Activated T-cell treated with anti-CD3 and anti-CD28 coated beads, Interleukin-2, amount 50 U/mL, for 4 hours (primary cell): ENCODE measurements around the gene ATOH8. TPM values are rescaled to one million over a fixed set of nuclear protein-coding genes. Genes with fewer than 3 reads are reported as not detected.
A peak's percentile ranks its signal among the peaks of the same experiment; 100 is the strongest.

ENCODE experiments used
- ATAC-seq, 2 donors: fragments of 200-7000 bp; cut with Tn5 transposase; one replicate each; pipeline ENCODE4 v1.10.0; 2021
- DNase-seq: peaks from one replicate; pipeline ENCODE4 v3.0.0-alpha.2; 2020
- H3K27me3 Mint-ChIP-seq: one replicate; pipeline ENCODE4 v1.8.0; 2021; ENCODE audit warnings: low read depth, mixed read lengths
- H3K36me3 Mint-ChIP-seq: one replicate; pipeline ENCODE4 v1.8.0; 2022; ENCODE audit warnings: mixed read lengths; ENCODE audit not compliant: insufficient read depth
- H3K4me1 Mint-ChIP-seq: one replicate; pipeline ENCODE4 v1.8.0; 2021; ENCODE audit warnings: low read depth, mixed read lengths
- H3K4me3 Mint-ChIP-seq: one replicate; pipeline ENCODE4 v1.8.0; 2021; ENCODE audit warnings: mild to moderate bottlenecking, moderate library complexity, mixed read lengths
- H3K9me3 Mint-ChIP-seq: one replicate; pipeline ENCODE4 v1.8.0; 2021; ENCODE audit warnings: mixed read lengths
- total RNA-seq, 3 donors: library from RNA; stranded (reverse); gene quantifications; one replicate each; pipeline ENCODE4 v1.2.1, GENCODE V29; 2021

ATOH8 gene
- total RNA-seq, 3 donors from 2014 or later, result not detected

DNA sequence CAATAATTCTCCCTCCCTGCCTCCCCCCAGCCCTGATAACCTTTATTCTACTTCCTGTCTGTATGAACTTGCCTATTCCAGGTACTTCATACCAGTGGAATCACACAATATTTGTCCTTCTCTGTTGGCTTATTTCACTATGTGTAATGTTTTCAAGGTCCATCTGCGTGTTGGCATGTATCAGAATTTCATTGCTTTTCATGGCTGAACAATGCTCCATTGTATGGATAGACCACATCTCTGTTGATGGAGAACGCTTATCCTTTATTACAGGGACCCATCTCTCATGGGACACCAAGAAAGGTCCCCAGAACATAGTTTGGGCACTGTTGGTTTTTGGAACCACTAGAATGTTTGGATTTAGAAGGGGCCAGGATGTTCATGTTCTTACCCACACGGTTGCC is 40.2 kb downstream of the ATOH8 start:
- Mint-ChIP-seq H3K4me3 (no peak overlapping the region), H3K9me3 (no peaks in the 10 kb centered on the region), H3K36me3 (no peaks in the 10 kb centered on the region), H3K27me3 (peaks cover 14% of the 10 kb centered on the region), H3K4me1 (no peaks in the 10 kb centered on the region)
- ATAC-seq (no peak), DNase-seq (no peak)

DNA sequence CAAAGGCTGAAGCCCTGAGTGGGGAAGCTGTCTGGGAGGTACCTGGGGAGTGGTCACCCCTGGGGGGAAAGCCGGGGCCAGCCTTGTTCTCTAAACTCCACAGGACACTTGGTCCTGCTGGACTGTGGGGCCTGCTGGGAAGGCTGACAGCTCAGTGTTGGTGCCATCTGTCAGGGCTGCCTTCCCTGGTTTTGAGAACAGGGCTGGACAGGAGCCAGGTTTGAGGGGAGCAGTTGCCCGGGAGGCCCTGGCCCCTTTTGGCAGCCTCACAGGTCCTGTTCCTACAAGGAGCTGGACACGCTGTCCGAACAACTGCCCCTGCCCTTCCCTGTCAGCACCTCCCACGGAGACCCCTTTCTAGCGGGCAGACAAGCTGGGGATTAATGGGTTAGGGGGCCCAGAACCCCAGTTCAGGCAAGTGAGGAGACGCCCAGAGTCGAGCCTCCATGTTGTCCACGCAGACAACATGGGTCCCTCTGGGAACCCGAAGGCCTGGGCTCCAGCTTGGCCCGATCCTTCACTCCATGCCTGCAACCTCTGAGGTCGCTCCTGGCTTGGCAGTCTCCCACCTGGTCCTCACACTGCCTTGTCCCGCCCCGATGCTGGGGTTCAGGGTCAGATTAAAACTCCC is 40.8 kb downstream of the ATOH8 start:
- Mint-ChIP-seq H3K4me1 (no peaks in the 10 kb centered on the region), H3K9me3 (no peaks in the 10 kb centered on the region), H3K36me3 (no peaks in the 10 kb centered on the region), H3K4me3 (no peak overlapping the region), H3K27me3 (peaks cover 17% of the 10 kb centered on the region)
- ATAC-seq (no peak), DNase-seq (no peak)

DNA sequence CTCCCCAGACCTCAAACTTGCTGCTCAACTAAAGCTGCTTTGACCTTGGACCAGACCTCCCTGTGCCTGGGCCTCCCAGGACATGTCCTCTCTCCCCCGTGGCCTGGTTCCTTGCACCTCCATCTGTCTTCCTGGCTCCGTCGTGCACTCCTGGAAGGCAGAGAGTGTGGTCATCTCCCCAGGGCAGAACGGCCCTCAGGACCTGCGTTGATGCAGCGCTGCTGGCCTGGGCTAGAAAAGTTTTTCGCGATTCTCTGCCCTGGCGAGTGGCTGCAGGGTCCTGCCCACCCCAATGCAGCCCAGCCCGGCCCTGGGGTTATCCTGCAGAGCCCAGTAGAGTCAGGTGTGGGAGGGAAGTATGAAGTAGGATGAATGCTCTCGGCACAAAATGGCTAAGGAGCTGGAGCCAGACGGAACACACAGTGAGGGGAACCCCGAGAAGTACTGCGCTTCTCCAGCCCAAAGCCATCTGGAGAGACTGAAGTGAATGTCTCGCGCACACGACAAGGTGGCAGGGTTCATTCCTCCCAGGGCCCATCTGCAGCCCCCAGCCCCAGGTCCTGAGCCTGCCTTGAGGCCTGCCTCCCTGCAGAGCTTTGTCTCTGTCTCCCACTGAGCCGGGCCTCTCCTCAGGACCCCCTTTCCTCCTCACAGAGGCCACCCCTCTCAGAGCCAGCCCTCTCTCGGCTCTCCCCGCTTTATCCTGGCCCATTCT is 41.7 kb downstream of the ATOH8 start:
- peaks cover 21% of the 10 kb centered on the region for H3K27me3 Mint-ChIP-seq

DNA sequence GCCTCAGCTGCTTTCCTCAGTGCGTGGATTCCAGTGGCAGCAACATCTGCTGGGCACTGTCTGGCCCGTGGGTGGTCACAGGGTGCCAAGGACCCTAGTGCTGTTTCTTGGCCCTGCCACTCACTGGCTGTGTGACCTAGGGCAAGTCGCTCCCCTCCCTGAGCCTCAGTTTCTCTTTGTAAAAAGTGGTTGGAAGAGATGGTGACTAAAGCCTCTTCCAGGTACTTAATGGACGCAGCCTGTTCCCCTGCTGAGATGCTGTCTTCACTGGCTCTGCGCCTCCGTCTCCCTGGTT is 42.2 kb downstream of the ATOH8 start:
- Mint-ChIP-seq H3K4me1 (no peaks in the 10 kb centered on the region), H3K36me3 (no peaks in the 10 kb centered on the region), H3K9me3 (peaks cover 2% of the 10 kb centered on the region), H3K27me3 (peaks cover 19% of the 10 kb centered on the region), H3K4me3 (no peak overlapping the region)
- ATAC-seq (no peak), DNase-seq (no peak)

More for the DNA sequence above, 41.7 kb downstream of the ATOH8 start:
- no peak overlapping the region for H3K4me3 Mint-ChIP-seq
- no peak for DNase-seq
- H3K4me1 Mint-ChIP-seq, result no peaks in the 10 kb centered on the region
- no peaks in the 10 kb centered on the region for H3K36me3 Mint-ChIP-seq
- no peak for ATAC-seq
- no peaks in the 10 kb centered on the region for H3K9me3 Mint-ChIP-seq

DNA sequence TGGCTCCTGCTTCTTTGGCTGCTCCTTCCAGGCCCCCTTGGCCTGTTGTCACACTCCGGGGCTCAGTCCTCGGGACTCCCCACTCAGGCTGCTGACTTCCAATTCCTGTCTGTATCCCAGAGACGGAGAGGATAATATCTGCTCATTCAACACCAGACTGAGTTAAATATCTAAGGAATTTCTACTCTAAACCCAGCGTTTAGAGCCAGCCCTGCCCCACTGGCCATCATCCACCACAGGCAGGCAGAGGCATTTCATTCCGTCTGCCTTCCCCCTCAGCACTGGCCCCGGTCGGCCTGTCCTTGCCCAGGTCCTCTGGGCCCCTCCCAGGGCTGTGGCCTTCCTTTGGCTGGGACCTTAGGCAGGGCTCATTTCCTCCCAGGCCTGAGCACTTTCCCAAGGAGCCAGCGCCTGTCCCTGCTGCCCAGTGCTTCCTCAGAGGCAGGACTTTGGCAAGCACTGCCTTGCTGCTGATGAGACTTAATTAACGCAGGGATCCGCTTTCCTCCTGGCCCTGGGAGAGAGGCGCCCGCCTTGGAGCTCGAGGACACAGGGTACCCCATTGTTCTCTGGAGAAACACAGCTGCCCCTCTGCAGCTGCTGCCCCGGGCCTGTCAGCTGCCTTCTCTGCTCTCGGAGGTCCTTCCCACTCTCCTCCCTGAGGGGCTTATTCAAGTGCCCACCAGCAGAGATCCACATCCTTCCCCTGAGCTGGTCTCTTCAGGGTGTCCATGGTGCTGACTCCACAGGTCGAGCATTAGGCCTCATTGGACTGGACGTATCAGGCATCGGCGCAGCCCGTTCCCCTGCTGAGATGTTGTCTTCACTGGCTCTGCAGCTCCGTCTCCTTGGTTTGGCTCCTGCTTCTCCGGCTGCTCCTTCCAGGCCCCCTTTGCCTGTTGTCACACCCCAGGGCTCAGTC is 42.8 kb downstream of the ATOH8 start:
- DNase-seq (no peak), ATAC-seq (no peak)
- no peak overlapping the region for H3K4me3 Mint-ChIP-seq
- peaks cover 5% of the 10 kb centered on the region for H3K9me3 Mint-ChIP-seq
- H3K4me1 Mint-ChIP-seq, result no peaks in the 10 kb centered on the region
- peaks cover 19% of the 10 kb centered on the region for H3K27me3 Mint-ChIP-seq
- no peaks in the 10 kb centered on the region for H3K36me3 Mint-ChIP-seq

DNA sequence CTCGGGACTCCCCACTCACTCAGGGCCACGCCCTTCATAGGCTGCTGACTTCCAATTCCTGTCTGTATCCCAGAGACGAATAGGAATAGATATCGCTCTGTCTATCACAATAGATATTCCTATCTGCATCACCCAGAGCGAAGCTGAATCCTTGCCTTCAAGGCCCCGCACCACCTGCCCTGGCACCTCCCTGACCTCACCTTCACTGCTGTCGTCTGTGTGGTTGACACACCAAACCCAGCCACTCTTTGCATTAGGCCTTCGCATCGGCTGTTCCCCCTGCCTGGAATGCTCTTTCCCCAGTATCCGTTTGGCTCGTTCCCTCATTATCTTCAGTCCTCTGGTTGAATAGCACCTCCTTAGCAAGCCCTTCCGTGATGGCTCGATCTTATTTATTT is 43.5 kb downstream of the ATOH8 start:
- DNase-seq, result no peak
- ATAC-seq, result no peak
- peaks cover 19% of the 10 kb centered on the region for H3K27me3 Mint-ChIP-seq
- no peaks in the 10 kb centered on the region for H3K36me3 Mint-ChIP-seq
- no peaks in the 10 kb centered on the region for H3K4me1 Mint-ChIP-seq
- H3K9me3 Mint-ChIP-seq, result peaks cover 5% of the 10 kb centered on the region
- no peak overlapping the region for H3K4me3 Mint-ChIP-seq

DNA sequence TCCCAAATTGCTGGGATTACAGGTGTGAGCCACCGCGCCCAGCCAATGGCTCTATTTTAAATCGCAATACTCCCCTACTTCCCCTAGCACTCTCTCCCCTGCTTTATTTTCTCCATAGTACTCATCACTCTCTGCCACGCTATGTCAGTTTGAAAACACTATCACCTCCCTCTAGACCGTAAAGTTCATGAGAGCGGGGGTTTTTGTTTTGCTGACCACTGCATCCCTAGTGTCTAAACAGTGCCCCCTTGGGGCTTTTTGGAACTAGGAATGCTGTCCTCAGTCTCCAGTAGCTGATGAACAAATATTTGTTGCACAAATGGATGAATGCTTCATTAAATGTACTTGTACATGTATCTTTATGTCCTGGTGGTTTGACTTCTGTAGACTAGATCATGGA is 44.1 kb downstream of the ATOH8 start:
- ATAC-seq (no peak), DNase-seq (no peak)
- peaks cover 5% of the 10 kb centered on the region for H3K9me3 Mint-ChIP-seq
- no peaks in the 10 kb centered on the region for H3K4me1 Mint-ChIP-seq
- H3K36me3 Mint-ChIP-seq, result no peaks in the 10 kb centered on the region
- H3K4me3 Mint-ChIP-seq, result no peak overlapping the region
- peaks cover 17% of the 10 kb centered on the region for H3K27me3 Mint-ChIP-seq

DNA sequence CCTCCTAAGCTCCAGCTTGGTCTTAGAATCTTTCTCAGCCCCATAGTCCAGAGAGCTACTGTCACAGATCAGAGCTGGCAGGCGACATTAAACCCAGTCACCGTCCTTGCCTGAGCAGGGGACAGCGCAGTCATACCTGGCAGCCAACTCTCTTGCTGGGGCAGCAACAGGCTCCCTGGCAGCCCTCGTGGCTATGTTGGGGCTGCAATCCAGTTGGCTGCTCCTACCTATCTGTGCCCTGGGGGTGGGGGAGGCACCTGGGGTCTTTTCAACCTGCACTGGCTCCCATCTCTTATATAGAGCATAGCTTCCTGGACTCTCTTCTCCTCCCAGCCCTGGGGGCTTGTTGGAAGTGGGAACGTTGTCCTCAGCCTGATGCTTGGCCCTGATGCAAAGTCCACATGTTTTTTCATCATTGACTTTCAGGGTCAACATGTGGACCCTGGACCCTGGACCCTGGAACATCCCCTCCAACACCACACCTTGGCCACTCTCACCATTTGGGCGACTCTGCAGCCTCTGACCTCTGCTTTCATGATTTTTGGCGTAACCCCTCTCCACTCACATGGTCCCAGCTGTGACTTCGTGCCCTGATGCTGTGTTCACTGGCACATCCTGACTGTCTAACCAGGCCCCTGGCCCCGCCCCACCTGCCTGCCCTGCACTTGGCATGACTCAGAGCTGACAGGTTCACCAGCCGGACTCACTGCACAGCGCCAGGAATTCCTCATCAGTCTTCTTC is 45.6 kb downstream of the ATOH8 start:
- DNase-seq, result no peak
- H3K4me1 Mint-ChIP-seq, result peaks cover 7% of the 10 kb centered on the region

DNA sequence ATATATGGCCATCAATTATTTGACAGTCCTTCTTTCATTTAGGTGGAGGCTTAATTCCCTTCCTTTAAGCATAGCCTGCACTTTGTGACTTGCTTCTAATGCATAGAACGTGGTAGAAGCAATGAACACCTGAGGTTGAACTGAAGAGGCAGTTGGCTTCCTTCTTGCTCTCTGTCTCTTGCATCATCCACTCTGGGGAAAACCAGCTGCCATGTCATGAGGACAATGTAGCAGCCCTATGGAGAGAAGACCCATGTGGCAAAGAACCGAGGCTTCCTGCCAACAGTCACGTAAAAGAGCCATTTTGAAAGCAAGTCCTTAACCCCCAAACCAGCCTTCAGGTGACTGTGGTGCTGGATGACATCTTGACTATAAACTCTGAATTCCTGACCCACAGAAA is 46.8 kb downstream of the ATOH8 start:
- Mint-ChIP-seq H3K9me3 (peaks cover 5% of the 10 kb centered on the region), H3K36me3 (no peaks in the 10 kb centered on the region), H3K4me3 (no peak overlapping the region), H3K4me1 (peaks cover 12% of the 10 kb centered on the region), H3K27me3 (peaks cover 14% of the 10 kb centered on the region)
- ATAC-seq (no peak), DNase-seq (no peak)

More for the DNA sequence above, 45.6 kb downstream of the ATOH8 start:
- Mint-ChIP-seq H3K4me3 (no peak overlapping the region), H3K36me3 (no peaks in the 10 kb centered on the region), H3K9me3 (peaks cover 5% of the 10 kb centered on the region), H3K27me3 (peaks cover 14% of the 10 kb centered on the region)
- ATAC-seq, result no peak

DNA sequence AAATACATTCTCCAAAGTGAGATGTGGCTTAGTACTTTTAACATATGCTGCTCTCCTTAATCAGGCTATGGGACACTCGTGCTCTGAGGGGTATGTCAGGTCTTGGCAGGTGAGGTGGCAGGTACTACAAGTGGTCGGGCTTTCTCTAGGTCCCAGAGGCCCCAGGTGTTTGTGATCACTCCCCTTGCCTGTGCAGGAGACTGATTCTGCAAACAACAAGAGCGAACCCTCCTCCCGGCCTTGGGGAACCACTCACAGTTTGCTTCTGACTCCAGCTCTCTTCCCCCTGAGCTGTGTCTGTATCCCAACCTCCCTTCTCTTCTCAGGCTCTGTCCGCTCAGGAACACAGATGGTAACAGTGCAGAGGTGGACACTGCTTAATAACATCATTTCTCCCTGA is 48.1 kb downstream of the ATOH8 start:
- Mint-ChIP-seq H3K4me3 (no peak overlapping the region), H3K36me3 (no peaks in the 10 kb centered on the region), H3K4me1 (peaks cover 12% of the 10 kb centered on the region), H3K27me3 (peaks cover 14% of the 10 kb centered on the region), H3K9me3 (peaks cover 5% of the 10 kb centered on the region)
- ATAC-seq, result no peak
- DNase-seq, result no peak

DNA sequence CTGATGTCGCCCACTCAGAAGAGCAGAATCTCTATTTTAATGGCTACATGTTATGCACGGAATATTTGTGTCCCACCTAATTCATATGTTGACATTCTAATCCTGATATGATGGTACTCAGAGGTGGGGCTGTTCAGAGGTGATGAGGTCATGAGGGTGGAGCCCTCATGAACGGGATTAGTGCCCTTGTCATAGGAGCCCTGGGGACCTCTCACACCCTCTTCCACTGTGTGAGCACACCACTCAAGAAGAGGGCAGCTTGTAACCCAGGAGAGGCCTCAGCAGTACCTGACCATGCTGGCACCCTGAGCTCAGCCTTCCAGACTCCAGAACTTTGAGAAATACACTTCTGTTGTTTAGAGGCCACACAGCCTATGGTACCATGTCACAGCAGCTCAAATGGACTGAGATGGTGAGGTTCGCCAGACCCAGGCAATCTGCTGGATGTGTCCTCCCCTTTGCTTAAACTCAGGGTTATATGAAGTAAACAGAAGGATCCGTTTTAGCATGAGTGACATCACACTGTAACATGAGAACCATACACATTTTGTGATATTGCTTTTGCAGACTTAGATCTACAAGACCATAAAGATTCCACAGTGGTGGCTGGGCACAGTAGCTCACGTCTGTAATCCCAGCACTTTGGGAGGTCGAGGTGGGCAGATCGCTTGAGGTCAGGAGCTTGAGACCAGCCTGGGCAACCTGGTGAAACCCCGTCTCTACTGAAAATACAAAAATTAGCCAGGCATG is 48.7 kb downstream of the ATOH8 start:
- Mint-ChIP-seq H3K4me1 (peaks cover 12% of the 10 kb centered on the region), H3K9me3 (peaks cover 5% of the 10 kb centered on the region), H3K4me3 (no peak overlapping the region), H3K36me3 (no peaks in the 10 kb centered on the region), H3K27me3 (peaks cover 12% of the 10 kb centered on the region)
- ATAC-seq (no peak), DNase-seq (no peak)

DNA sequence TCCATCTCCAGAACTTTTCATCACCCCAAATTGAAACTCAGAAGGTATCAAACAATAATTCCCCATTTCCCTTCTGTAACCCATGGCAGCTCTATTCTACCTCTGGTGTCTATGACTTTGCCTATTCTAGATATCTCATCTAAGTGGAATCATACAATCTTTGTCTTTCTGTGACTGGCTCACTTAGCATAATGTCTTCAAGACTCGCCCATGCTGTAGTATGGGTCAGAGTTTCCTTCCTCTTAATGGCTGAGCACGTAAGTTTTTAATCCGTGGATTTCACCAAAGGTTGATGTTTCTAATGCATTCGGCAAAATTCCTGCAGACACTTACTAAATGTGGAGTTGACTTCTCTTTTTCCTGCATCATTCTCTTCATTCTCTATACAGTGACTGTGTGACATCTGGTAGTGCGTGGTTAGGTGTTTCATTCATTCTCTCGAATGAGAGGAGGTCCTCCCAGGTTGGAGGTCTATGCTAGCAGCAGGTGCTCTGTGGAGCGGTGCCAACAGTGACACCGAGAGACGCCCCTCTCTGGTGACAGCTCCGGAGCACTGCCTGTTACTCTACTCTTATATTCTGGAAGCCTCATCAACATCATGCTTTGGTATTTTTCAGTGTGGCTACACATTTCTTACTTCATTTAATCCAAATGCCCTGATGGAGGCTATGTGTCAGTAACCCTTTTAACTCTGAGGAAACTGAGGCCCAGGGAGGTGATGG is 50.1 kb downstream of the ATOH8 start:
- DNase-seq (no peak), ATAC-seq (no peak)
- Mint-ChIP-seq H3K36me3 (no peaks in the 10 kb centered on the region), H3K9me3 (peaks cover 5% of the 10 kb centered on the region), H3K27me3 (peaks cover 7% of the 10 kb centered on the region), H3K4me1 (peaks cover 12% of the 10 kb centered on the region), H3K4me3 (no peak overlapping the region)

DNA sequence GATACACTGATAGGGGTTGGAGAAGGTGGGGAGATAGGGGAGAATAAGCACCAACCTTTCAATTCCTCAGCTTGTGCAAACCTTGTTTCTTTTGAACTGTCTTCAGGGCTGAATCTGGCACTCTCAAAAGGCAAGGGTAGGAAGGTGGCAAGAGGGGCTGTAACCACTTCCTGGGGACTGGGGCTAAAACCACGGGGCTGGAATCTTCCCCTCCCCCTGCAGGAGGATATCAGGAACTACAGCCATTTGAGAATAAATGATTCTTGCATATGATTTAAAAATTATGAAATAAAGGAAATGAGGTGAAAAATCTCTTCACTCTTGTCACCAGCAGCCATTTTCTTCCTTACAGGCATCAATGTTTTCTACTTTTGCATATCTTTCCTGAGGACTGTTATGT is 50.8 kb downstream of the ATOH8 start:
- Mint-ChIP-seq H3K9me3 (peaks cover 5% of the 10 kb centered on the region), H3K27me3 (peaks cover 5% of the 10 kb centered on the region), H3K36me3 (no peaks in the 10 kb centered on the region), H3K4me3 (no peak overlapping the region), H3K4me1 (peaks cover 12% of the 10 kb centered on the region)
- DNase-seq (no peak), ATAC-seq (peak in 1 of 2 donors; percentile 25)
